GM18502 (cell line): ENCODE measurements around the gene CNTN5.

Experiments
- ATAC-seq: cut with Tn5 transposase; IDR thresholded peaks from one replicate; pipeline ENCODE4 v1.9.1; 2021; ENCODE audit warnings: mild to moderate bottlenecking; ENCODE audit not compliant: unreplicated experiment, poor library complexity

CNTN5 gene

GRCh38 chr11:99368583-99368982 lies 347.8 kb downstream of the CNTN5 start:
- no peak for ATAC-seq

DNA sequence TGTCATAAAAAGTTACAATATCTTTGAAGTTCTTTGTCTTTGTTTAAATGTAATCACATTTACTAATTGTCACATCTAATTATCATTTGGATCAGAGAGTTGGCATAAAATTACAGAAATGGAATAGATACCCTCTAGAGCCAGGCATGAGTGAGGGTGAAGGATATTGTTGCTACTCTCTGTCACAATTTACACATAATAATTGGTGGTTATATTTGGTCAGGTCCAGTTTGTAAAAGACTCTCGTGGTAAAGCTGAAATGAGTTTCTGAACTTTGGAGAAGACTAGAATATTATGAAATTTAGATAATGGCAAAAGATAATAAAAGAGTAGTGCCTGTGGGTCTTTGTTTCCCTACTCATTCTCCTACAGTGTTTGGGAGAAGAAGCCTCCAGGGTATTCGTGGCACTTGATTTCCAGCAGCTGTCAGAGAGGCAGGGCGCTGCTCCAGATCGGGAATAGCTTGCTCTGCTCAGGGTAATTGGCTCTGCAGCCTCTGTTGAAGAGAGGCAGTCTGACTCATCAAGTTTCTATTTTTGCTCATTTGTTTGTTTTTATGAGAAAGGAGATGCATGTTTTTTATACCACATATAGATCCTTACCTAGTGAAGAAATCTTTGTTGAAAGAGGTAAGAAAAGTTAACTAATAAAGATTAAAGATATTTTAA lies 349.9 kb downstream of the CNTN5 start:
- ATAC-seq, result no peak

DNA sequence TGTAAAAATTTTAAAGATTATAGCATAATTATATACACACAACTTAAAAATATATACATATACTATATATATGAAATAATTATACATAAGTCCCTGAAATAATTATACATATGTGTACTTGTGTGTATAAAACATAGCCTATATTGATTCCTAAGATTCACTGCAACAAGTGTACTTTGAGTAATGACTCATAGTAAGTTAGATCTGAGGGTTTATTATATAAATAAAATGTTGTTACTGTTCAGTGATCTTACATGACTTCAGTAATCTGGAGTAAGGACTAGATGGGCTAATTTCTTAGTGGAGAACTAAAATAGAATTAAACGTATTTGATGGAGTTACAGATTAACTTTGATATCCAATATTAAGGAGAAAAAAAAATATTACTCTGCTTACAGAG lies 350.5 kb downstream of the CNTN5 start:
- no peak for ATAC-seq

DNA sequence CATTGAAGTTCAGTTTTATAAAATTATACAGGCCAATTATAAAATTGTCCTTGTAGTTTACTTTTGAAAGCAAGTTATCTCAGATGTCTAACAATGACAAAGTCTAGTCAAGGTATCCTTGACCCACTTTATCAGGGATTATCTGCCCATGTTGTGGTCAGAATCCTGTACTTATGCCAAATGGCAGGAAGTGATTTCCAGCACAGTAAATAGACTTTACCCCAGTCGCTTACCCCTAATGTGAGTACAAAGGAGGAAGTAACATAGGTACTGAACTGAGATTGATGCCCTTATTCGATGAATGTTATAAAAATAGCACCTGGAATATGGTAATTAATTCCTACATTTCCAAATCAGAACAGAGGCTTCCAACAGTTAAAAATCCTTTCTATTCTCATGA lies 355.7 kb downstream of the CNTN5 start:
- no peak for ATAC-seq

DNA sequence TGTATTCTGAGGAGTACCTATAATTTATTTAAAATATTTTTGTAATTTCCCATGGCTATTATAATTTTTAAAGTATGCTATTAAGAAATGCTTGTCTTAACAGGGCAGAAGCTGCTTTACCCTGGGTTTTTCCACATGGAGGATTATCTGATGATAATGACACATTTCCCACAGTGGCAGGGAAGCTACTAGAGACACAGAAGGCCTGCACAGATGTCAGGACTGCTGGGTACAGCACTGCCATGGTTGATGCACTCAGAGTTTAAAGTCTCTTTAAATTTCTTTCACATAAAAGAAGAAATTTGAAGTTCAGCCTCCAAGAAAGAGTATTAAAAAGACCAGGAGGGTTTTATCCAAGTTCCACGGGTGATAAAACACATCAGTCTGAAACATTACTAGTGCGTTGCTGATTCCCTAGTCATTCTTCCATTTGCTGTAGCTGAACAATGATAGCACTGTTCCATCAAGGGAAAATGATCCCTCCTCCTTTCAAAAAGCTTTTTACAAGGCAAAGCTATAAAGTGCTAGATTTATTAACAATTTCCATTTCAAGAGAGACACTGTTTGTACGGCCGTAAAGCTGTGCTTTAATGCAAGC lies 363.0 kb downstream of the CNTN5 start:
- ATAC-seq, result no peak

- no peak for ATAC-seq
Observed at GRCh38 chr11:99391245-99391644, 370.5 kb downstream of the CNTN5 start.

DNA sequence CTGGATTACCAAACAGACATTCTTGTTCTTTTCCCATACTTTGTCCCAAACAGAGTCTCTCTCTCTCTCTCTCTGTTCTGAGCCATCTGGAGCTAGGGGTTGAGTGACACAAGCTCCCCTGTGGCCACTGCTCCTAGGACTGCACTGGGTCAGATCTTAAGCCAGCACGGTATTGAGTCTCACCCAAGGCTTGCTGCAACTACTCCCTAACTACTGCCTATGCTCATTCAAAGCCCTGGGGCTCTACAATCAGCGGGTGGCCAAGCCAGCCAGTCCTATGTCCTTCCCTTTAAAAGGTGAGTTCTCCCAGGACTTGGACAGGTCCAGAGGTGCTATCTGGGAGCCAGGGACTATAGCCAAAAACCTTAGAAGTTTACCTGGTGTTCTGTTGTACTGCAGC lies 385.6 kb downstream of the CNTN5 start:
- no peak for ATAC-seq

GRCh38 chr11:99410636-99411035 lies 389.9 kb downstream of the CNTN5 start:
- no peak for ATAC-seq

GRCh38 chr11:99418927-99419720 lies 398.4 kb downstream of the CNTN5 start:
- no peak for ATAC-seq

DNA sequence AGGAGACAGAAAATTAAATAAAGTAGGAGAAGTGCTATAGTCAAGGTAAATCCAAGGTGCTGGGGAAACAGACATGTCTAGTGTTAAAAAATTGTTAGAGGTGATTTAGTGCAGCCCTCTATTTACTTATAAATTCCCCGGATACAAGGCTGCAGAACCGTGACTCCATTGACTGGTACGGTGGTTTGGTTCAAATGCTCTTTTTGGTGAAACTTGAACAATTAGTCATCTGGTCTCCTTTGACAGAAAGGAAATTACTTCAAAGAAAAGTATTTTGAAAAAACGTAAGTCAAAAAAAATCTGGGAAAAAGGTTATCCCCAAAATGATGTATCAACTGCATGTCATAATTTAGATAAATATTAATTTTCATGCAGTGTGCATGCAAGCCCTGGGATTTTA lies 399.2 kb downstream of the CNTN5 start:
- ATAC-seq, result no peak

GRCh38 chr11:99422581-99423427 lies 402.1 kb downstream of the CNTN5 start:
- no peak for ATAC-seq

DNA sequence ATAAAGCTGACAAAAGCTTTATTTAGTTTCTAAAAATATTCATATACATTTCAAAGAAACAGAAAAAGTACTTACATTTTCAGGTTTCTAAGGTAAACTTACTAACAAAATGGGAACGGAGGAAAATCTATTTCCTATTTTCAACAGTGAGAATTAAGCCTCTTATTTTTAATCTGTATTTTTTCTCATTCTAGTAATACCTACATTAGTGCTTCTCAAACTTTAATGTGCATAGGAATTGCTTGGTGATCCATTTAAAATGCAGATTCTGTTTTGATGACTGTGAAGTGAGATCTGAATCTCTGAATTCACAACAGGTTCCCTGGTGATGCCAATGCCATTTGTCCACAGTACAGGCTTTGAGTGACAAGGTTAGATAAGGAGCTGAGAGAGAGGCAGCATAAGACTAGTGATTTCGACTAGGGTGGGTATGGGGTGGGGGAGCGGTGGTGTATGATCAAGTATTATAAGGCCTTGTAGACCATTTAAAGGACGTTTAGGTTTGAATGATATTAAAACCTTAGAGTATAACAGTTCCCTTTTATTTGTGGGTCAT lies 402.8 kb downstream of the CNTN5 start:
- no peak for ATAC-seq

DNA sequence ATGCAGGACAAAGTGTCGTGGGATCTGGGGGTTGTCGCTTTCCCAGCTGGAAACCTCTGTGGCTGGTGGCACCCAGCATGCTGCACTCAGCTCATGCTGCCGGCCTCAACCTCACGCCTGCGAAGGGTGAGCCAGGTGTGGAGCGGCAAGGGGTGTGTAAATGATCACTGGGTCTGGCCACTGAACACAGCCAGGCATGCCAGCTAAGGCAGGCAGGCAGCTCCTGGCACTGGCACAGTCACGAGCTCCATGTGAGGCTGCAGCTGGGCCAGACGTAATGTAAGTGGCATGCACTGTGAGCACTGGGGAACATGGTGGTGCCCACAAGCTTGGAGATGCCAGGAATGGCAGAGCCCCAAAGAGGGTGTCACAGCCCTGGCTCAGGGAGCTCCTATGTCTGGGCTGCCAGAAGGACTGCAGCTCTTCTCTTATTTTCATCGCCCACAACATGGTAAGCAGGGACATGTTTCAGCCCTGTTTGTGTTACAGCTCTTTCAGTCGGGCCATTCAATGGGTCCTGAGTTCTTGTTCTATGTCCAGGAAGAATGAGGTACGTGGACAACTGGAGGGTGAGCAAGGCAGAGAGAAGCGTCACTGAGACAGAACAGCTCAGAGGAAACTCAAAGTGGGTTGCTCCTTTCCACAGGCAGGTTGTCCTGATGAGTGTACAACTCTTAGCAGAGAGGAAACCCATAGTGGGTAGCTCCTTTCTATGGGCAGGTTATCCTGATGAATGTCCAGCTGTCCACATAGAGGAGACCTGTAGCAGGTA lies 403.8 kb downstream of the CNTN5 start:
- no peak for ATAC-seq

DNA sequence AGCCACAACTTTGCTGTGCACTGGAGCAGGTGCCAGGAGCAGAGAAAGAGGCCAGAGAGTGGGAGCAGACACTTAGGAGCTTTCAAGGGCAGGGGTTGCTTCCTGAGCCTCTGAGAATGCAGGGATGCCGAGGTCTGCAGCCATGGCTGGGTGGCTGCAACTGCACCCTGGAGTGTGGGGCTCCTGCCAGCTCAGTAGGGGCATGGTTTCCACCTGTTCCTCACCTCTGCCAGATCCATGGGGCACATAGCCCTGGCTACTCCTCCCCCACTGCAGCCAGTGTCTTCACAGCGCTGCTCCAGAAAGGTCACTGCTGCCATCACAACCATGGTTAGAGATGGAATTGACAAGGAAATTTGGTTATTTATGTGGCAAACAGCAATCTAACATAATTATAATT lies 404.8 kb downstream of the CNTN5 start:
- ATAC-seq, result no peak

DNA sequence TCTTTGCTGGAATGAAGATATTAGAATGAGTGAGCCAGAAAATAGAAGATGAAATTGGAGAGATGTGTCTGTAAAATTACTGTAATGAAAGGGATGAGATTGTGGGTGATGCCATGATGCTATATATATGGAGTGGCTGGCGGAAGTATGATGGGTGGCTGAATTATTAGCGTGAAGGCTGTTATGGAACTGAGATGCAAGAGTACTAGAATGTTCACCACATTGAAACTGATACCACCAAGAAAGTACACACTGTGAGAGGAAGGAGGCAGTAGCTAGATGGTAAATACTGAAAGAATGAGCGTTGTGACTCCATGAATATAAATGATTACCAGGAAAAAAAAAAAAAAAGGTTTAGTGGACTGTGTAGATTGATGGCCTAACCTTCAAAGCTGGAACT lies 411.9 kb downstream of the CNTN5 start:
- ATAC-seq, result no peak

- no peak for ATAC-seq
Observed at GRCh38 chr11:99443276-99443675, 422.5 kb downstream of the CNTN5 start.

DNA sequence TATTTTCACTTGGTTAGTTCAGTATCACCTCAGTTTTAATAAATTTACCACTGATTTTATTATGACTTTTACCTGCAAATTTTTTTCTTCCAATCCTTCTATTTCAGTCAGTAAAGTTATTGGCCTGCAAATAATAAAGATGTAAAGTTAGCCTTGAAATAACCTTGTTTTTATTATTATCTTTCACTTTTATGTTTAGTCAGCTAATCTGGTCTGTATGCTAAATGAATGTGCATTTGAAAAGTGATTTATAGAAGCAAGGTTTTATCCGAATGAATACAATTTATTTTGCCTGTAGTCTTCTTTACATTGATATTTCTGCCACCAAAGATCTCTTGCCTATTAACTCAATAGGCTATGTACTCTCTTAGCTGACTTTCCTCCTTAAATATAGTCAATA lies 425.7 kb downstream of the CNTN5 start:
- no peak for ATAC-seq

DNA sequence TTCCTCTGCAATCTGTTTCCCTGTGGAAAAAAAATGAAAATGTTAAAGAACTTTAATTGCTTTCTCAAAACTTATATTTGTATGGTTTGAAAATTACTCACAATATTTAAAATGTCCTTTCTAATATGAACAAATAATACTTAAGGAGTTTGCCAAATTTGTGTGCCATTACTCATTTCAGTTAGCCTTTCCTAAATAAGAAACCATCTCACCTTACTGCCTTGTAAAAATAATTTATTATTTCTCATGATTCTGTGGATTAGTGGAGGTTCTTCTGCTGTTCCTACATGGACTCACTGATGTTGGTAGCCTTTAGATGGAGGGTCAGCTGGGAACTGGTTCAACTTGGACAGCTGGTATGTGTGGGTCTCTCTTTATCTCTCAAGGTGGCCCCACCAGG lies 428.6 kb downstream of the CNTN5 start:
- no peak for ATAC-seq

DNA sequence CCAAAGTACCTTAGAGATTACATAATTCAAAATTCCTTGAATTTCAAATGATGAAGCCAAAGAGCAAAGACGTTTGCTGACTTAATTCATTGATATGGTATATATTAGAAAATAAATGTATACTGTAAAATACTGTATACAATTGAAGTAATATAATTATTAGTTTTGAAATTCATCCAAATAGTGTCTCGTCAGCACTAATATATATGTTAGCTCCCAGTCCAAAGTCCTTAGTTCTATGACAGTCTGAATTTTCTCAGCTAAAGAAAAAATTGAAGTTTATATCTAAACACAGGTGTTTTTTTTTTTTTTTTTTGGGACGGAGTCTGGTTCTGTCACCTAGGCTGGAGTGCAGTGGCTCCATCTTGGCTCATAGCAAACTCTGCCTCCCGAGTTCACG lies 431.3 kb downstream of the CNTN5 start:
- no peak for ATAC-seq

- ATAC-seq, result no peak
Observed at GRCh38 chr11:99461913-99462312, 441.2 kb downstream of the CNTN5 start.
